ENCODE measurements around the gene CARMIL1. TPM values are rescaled to one million over a fixed set of nuclear protein-coding genes. Genes with fewer than 3 reads are reported as not detected.

Gene CARMIL1
- total and polyA plus RNA-seq, 2 donors from 2014 or later: 22.3 to 51.1 TPM

GRCh38 chr6:25410102-25410501 is 130.9 kb downstream of the CARMIL1 start:
- no peak for TF ChIP-seq CTCF (IDR thresholded peaks at IDR 0.05; ENCODE audit: borderline replicate concordance, extremely low read depth, insufficient read depth)
- Histone ChIP-seq H3K4me3 (ENCODE audit: low read length in 3 of 3) (no peak overlapping the region), H3K36me3 (ENCODE audit: control insufficient read depth in 2 of 3, insufficient read depth in 3 of 3, low read length in 3 of 3) (no peaks in the 10 kb centered on the region), H3K9ac (ENCODE audit: low read length in 3 of 3) (no peak overlapping the region), H3K4me1 (ENCODE audit: control insufficient read depth in 2 of 3, insufficient read depth in 2 of 3, low read depth in 1 of 3, low read length in 3 of 3) (peaks cover 0 to 28% (median 9%) of the 10 kb centered on the region in 3 donors), H3K27ac (ENCODE audit: low read depth in 2 of 2, low read length in 2 of 2) (no peak overlapping the region), H3K9me3 (ENCODE audit: control insufficient read depth in 2 of 3, insufficient read depth in 1 of 3, low read length in 3 of 3) (no peaks in the 10 kb centered on the region), H3K27me3 (ENCODE audit: control insufficient read depth, insufficient read depth, low read length) (no peaks in the 10 kb centered on the region)
- DNase-seq: no peak
- intact Hi-C loops (cut with DNase I): no loop called here
- no peak for FAIRE-seq

- intact Hi-C loops (cut with DNase I): no loop called here
- Histone ChIP-seq H3K9ac (ENCODE audit: low read length in 3 of 3) (no peak overlapping the region), H3K27ac (ENCODE audit: low read depth in 2 of 2, low read length in 2 of 2) (no peak overlapping the region), H3K36me3 (ENCODE audit: control insufficient read depth in 2 of 3, insufficient read depth in 3 of 3, low read length in 3 of 3) (no peaks in the 10 kb centered on the region), H3K4me3 (ENCODE audit: low read length in 3 of 3) (no peak overlapping the region), H3K27me3 (ENCODE audit: control insufficient read depth, insufficient read depth, low read length) (no peaks in the 10 kb centered on the region), H3K4me1 (ENCODE audit: control insufficient read depth in 2 of 3, insufficient read depth in 2 of 3, low read depth in 1 of 3, low read length in 3 of 3) (peaks cover 0 to 25% (median 9%) of the 10 kb centered on the region in 3 donors), H3K9me3 (ENCODE audit: control insufficient read depth in 2 of 3, insufficient read depth in 1 of 3, low read length in 3 of 3) (no peaks in the 10 kb centered on the region)
- no peak for DNase-seq
- TF ChIP-seq CTCF (IDR thresholded peaks at IDR 0.05; ENCODE audit: borderline replicate concordance, extremely low read depth, insufficient read depth): no peak
- no peak for FAIRE-seq
Observed at GRCh38 chr6:25411316-25411950, 132.3 kb downstream of the CARMIL1 start.

GRCh38 chr6:25413207-25413905 is 134.2 kb downstream of the CARMIL1 start:
- Histone ChIP-seq H3K4me3 (ENCODE audit: low read length in 3 of 3) (peak overlapping the region in 1 of 3 donors; percentile 5), H3K27me3 (ENCODE audit: control insufficient read depth, insufficient read depth, low read length) (no peaks in the 10 kb centered on the region), H3K9ac (ENCODE audit: low read length in 3 of 3) (no peak overlapping the region), H3K9me3 (ENCODE audit: control insufficient read depth in 2 of 3, insufficient read depth in 1 of 3, low read length in 3 of 3) (no peaks in the 10 kb centered on the region), H3K27ac (ENCODE audit: low read depth in 2 of 2, low read length in 2 of 2) (no peak overlapping the region), H3K4me1 (ENCODE audit: control insufficient read depth in 2 of 3, insufficient read depth in 2 of 3, low read depth in 1 of 3, low read length in 3 of 3) (peaks cover 5 to 39% (median 13%) of the 10 kb centered on the region in 3 donors), H3K36me3 (ENCODE audit: control insufficient read depth in 2 of 3, insufficient read depth in 3 of 3, low read length in 3 of 3) (no peaks in the 10 kb centered on the region)
- no peak for FAIRE-seq
- intact Hi-C loops (cut with DNase I): no loop called here
- DNase-seq: no peak
- no peak for TF ChIP-seq CTCF (IDR thresholded peaks at IDR 0.05; ENCODE audit: borderline replicate concordance, extremely low read depth, insufficient read depth)

All from kidney (tissue), 14 donors.